NB4 (cell line): Measurements from ENCODE around the gene LEMD2.

ENCODE experiments used
- CTCF ChIP-seq: IDR thresholded peaks from one replicate; pipeline ENCODE4 v1.5.1; 2012; ENCODE audit warnings: low read depth, low read length
- MAX ChIP-seq: IDR thresholded peaks from 2 replicates; pipeline ENCODE4 v1.6.1; 2011; ENCODE audit warnings: low read depth, low read length
- MYC ChIP-seq: IDR thresholded peaks from 2 replicates; pipeline ENCODE4 v1.6.1; 2011; ENCODE audit warnings: low read depth, low read length

GRCh38 chr6:33756211-33756954 is 32.5 kb downstream of the LEMD2 start:
- TF ChIP-seq CTCF (no peak), MYC (no peak), MAX (no peak)
